Heart left ventricle (tissue), 13 donors: ENCODE results near the gene TSACC.

Experiments used
- POLR2A ChIP-seq, 2 donors: fragments of 450-650 bp; IDR thresholded peaks; one replicate each; pipeline ENCODE4 v1.6.1; 2017; ENCODE audit warnings: antibody characterized with exemption in 2 of 2, mild to moderate bottlenecking in 2 of 2, moderate library complexity in 2 of 2
- TF ChIP-seq, protein P1 (sequence below), 12 donors: fragments of 200-600 bp; sonication (generic) in 4 of 12; IDR thresholded peaks; one replicate each; pipeline versions ENCODE4 v1.5.0 to v1.8.0; 2018 to 2022; ENCODE audit warnings: antibody characterized with exemption in 12 of 12, mild to moderate bottlenecking in 5 of 12
- donor health status: ischemic (EF 13 %, LVEDD 7.1; RV severe dilation, severe dysfunction).
- donor health status: DM: no; HTN: yes; CAD: no.
- donor health status: DM: no; HTN: no; CAD: no.
- donor health status: ischemic (EF 25% LVEDD 6.9; RV normal size, moderate dysfunction).
- donor health status: ischemic (EF 25% LVEDD 5.7; RV mildly dilated, moderate dysfunction).
- donor health status: ischemic (EF 35%, LVEDD 5.7; RV mildly dilated, moderate dysfunction).
- donor health status: nonischemic (EF 11% LVEDD 7.7; RV severe dilation, severe dysfunction).
- donor health status: DM: yes; HTN: yes; CAD: no.
- donor health status: PGD.
- donor health status: ischemic (EF 29% LVEDD 5.4; RV normal size, mild dysfunction).
- donor health status: nonischemic (EF 23%, LVEDD 6.1; RV moderate dilation, normal function).

DNA sequence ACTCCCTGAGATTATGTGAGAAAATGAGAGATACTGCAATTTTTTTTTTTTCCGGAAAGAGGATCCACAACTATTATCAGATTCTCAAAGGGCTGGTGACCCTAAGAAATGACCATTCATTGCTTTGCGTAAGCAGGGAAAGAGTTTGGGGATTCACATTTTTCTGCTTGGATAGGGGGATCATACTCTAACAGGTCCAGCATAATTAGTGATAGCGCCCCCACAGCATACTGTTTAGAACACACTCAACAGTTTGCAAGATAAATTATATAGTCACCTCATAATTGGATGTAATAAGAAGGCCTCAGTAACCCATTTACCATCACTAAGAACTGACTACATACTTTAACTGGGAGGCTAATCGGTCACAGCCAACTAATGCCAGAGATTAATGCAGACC lies 2.1 kb upstream of the TSACC start:
- TF ChIP-seq, protein P1, sequence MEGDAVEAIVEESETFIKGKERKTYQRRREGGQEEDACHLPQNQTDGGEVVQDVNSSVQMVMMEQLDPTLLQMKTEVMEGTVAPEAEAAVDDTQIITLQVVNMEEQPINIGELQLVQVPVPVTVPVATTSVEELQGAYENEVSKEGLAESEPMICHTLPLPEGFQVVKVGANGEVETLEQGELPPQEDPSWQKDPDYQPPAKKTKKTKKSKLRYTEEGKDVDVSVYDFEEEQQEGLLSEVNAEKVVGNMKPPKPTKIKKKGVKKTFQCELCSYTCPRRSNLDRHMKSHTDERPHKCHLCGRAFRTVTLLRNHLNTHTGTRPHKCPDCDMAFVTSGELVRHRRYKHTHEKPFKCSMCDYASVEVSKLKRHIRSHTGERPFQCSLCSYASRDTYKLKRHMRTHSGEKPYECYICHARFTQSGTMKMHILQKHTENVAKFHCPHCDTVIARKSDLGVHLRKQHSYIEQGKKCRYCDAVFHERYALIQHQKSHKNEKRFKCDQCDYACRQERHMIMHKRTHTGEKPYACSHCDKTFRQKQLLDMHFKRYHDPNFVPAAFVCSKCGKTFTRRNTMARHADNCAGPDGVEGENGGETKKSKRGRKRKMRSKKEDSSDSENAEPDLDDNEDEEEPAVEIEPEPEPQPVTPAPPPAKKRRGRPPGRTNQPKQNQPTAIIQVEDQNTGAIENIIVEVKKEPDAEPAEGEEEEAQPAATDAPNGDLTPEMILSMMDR (IDR thresholded peaks at IDR 0.05), result no peak
- no peak for TF ChIP-seq POLR2A (IDR thresholded peaks at IDR 0.05)
